ENCODE measurements around the gene PMP22.
"Not testable (repeated sequence)": the region's sequence is repeated elsewhere in the genome, so short reads cannot be mapped to it uniquely, and the experiment has no call there.

PMP22 gene

DNA sequence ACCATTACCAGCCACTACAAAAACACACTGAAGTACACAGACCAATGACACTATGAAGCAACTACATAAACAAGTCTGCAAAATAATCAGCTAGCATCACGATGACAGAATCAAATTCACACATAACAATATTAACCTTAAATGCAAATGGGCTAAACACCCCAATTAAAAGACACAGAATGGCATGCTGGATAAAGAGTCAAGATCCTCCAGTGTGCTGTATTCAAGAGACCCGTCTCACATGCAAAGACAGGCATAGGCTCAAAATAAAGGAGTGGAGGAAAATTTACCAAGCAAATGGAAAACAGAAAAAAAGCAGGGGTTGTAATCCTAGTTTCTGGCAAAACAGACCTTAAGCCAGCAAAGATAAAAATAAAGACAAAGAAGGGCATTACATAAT is 64.6 kb downstream of the PMP22 start:
- not testable (repeated sequence) for DNase-seq

DNA sequence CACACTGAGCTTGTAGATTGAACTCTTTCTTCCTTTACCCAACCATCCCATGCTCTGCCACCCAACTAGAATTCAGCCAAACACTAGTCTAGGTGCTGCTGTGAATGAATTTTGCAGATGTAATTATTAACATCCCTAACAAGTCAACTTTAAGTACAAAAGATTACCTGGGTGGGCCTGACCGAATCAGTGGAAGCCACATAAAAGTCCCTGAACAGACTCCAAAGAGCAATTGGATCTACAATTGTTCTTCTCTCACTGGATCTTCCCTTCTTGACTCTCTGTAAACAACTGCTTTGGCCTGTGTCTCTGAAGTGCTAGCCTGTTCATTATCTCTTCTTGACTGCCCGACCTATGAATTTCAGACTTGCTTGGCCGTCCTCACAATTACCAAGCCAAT is 67.9 kb downstream of the PMP22 start:
- DNase-seq, result no peak

DNA sequence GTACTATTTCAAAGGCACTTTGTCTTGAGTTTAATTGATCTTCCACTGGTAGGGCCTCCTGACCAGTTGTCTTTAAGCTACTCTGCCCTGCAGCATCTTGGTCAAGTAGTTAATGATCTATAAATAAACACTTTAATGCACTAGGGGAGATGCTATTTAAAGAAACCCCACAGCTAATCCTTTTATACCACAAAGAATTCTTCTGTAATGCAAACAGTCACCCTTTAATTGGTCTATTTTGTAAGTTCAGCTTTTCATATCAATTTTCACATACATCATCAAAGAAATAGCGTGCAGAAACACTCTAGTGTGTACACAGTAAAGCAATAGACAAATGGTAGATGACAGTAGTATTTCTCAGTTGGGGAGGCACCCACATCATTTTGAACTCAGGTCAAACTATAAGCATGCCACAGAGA is 70.3 kb downstream of the PMP22 start:
- no peak for DNase-seq

DNA sequence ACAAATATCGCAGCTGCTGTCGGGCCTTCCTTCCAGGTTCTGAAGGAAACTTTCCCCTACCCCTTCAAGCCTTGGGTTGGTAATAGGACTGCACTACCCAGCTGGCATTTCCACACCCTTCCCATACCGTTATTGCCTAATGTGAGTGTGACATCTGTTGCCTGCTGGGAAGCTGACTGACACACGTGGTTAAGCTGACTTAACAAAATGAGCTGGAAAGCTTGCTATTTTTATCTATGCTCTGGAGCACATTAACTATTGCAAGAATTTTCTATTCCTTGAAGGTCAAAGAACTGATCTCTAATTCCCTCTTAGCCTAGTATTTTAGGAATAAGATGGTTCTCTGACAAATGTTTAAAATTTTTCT is 79.5 kb downstream of the PMP22 start:
- no peak for DNase-seq

DNA sequence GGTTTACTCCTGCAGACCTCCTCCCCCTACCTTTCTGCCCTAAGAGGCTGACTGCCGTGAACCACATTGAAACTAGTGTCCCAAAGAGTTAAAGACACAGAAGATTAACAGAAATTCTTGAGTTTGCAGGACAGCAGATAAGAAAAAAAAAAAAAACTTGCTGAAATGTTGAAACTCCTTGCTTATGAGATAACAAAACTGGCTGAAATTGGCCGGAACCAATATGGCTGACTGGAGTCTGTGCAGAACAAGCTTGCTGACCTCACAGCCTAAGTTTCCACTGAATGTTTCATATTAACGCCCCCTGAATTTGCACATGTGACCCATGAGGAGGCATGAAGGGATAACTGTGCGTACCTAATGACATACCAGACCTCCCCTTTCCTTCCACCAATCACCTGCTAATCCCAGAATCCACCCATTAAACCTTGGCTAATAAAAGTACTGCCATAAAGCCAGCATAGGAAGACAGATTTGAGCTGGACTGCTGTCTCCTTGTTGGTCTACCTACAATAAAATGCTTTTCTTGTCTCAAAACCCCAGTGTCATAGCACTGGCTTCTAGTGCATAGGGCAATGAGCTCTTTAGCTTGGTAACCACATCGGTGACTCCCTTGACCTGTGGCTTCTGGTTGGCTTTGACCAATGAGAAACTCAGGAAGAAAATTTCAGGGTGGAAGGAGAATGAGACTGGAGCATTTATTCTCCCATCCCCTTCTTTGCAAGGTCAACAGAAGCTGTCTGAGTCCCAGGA is 80.1 kb downstream of the PMP22 start:
- no peak for DNase-seq

DNA sequence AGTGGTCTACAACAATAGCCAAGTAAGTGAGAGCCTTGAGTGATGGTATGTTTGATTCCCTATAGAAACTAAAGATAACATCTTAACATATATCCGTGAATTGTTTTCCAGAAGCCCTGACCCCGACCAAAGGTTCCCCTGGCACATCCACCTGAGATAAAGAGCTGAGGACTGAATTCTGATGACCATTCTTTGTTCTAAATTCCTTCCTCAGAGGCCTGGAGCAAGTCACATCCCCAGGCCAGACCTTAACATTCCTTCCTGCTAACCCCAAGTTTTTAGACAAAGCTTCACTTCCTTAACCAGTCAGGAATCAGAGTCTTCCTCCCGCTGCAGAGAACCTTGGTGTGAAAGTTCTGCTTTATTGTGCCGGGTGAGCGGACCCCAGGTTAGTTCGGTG is 83.3 kb downstream of the PMP22 start:
- DNase-seq, result no peak

DNA sequence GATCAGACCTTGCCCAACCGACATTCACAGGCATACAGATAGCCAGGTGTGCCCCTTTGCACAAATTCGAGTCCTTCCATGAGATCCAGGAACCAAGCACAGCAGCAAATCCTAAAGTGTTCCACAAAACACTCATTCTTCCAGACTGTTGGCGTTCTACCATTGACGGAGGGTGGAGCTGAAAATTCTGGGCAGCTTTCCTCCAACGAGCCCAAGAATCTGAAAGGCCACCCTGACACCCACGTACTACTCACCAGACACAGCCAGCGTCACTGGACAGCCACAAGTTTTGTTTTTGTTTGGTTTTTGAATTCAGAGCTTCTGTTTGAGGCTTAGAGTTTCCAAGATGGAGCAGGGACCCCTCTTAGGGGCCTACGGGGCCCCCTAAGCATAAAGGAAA is 83.8 kb downstream of the PMP22 start:
- no peak for DNase-seq

DNA sequence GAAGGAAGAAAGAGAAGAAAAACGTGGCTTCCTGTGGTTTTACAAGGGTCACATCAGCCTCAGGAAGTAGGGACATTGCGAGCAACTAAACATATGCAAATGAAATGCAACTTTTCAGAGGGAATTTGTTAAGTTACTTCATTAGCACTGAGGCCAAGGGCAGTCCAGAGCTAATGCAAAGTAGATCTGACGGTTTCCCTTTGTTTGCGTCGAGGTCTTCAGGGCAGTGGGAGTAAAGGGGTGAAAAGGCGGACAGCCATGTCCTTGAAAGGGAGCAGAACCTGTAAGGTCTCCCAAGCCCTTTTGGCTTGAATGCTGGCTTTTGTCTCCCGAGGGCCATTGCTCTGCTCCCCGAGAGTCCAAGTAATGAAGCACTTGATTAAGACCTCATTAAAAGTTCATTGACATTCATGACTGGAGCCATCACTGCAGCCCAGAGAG is 85.0 kb downstream of the PMP22 start:
- DNase-seq, result no peak
